Testis (tissue), 2 donors: Measurements from ENCODE around the gene KANSL1L.

Experiments used
- POLR2A ChIP-seq: fragments of 450-650 bp; IDR thresholded peaks from one replicate; pipeline ENCODE4 v1.6.1; 2017; ENCODE audit warnings: antibody characterized with exemption, mild to moderate bottlenecking, moderate library complexity
- TF ChIP-seq, protein P1 (sequence below), 3 experiments: fragments of 450-650 bp in 2 of 3; fragments of 200-600 bp in 1 of 3; sonication (generic) in 1 of 3; IDR thresholded peaks; one replicate each; pipeline ENCODE4 v1.5.1; 2016 to 2019; ENCODE audit warnings: antibody characterized with exemption in 3 of 3, mild to moderate bottlenecking in 2 of 3, moderate library complexity in 1 of 3

DNA sequence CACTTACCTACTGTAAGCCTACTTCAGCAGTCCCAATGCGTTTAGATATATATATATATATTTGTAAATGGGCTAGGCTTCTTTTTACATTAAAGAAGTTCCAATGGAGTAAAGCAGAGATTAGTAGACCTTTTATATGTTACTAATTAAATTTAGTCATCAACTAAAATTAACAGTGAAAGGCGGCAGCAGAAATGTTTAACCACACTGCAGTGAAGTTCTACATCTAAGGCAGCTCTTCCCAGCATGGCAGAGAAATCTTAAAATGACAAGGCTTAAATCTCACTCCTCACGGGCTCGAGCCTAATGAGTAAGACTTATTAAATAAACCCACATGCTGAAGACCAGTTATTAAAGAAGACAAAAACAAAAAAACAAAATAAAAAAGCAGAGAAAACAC, 19.1 kb upstream of the KANSL1L start:
- no peak for TF ChIP-seq POLR2A
- TF ChIP-seq, protein P1, sequence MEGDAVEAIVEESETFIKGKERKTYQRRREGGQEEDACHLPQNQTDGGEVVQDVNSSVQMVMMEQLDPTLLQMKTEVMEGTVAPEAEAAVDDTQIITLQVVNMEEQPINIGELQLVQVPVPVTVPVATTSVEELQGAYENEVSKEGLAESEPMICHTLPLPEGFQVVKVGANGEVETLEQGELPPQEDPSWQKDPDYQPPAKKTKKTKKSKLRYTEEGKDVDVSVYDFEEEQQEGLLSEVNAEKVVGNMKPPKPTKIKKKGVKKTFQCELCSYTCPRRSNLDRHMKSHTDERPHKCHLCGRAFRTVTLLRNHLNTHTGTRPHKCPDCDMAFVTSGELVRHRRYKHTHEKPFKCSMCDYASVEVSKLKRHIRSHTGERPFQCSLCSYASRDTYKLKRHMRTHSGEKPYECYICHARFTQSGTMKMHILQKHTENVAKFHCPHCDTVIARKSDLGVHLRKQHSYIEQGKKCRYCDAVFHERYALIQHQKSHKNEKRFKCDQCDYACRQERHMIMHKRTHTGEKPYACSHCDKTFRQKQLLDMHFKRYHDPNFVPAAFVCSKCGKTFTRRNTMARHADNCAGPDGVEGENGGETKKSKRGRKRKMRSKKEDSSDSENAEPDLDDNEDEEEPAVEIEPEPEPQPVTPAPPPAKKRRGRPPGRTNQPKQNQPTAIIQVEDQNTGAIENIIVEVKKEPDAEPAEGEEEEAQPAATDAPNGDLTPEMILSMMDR (IDR thresholded peaks at IDR 0.05), result no peak
